ENCODE data around the gene PAX8.
"Not testable (repeated sequence)": the region's sequence is repeated elsewhere in the genome, so short reads cannot be mapped to it uniquely, and the experiment has no call there.

The PAX8 gene

DNA sequence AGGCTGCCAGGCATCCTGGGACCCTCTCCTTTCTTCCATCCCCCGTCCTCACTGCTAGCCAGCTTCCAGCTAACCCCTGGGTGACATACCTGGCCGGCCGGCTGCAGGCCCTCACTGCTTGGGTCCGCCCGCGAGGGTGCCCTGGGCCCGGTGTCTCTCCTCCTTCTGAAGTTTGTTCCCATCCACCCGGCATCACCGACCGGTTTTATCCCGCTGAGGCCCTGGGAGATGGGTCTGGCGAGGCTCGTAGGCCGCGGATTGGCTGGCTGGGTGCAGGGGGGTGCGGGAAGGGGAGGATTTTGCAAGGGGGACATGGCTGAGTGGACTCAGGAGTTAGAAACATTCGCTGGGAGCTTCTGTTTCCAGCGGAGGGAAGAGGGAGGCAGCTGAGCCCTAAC is at the start of gene PAX8:
TSS of gene PAX8 (minus strand) at position 180 of the 398 bp plus-strand sequence. CDS start 527 bp downstream, outside the sequence.
- no peak for DNase-seq

DNA sequence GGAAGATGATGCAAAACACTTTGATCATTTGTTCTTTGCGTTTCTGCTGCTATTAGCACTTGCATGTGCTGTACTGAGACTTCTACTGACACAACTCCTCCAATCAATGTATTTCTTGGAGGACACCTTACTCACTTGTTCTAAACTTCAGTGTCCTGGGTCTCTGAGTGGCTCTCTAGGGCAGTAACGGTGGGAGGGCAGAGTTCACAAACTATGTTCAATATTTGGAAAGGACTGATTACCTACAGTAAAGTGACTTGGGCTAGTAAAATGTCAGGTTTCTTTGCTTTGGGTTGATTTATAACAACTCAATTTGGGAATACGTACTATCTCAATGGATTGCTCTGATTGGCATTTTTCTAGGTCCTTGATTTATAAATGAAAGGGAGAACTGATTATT is 49.3 kb upstream of the PAX8 start:
- DNase-seq: no peak

DNA sequence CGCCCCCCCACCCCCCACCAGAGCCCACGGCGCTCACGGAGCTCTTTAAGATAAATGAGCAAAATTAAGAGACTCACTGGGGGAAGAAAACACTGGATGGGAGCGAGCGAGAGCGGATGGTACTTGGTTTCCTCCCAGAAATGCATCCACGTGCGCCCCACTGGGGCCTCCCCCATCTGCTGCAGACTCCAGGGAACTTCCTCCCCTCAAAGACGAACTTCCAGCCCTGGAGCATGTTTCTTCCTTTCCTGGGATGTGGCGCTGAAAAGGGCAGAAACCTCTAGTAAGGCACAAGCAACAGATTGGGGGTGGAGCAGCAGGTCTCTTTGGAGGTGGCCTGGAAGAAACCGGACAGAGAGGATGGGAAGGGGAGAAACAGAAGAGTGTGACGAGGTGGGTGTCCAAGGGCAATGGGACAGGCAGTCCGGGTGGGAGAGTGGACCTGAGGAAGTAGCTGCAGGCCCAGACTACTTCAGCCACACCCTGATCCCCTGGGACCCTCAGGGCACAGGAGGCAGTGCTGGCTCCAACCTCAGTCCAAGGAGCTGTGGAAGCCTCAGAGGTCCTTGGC is 46.5 kb upstream of the PAX8 start:
- DNase-seq: not testable (repeated sequence)

DNA sequence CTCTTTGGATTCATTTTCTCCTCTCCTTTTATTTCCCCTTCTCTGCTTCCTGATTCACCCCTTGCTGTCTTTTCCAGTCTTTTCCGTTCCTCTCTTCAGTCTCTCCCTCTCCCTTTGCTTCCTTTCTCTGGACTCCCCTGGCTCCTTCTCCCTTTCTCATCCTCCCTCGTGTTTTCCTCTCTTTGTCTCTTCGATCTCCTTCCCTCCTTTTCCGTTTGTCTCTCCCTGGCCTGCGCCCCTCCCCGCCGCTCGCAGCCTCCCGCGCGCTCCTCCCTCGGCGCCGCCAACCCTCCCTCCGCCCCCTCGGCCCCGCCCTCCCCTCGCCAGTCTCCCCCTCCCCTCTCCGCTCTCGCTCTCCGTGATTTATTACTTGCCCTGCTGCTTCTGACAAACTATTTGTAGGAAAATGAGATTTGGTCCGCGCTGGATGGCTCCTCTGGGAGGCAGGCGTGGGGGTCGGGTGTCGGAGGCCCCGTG is 46.0 kb upstream of the PAX8 start:
- peak; percentile 80 for DNase-seq

DNA sequence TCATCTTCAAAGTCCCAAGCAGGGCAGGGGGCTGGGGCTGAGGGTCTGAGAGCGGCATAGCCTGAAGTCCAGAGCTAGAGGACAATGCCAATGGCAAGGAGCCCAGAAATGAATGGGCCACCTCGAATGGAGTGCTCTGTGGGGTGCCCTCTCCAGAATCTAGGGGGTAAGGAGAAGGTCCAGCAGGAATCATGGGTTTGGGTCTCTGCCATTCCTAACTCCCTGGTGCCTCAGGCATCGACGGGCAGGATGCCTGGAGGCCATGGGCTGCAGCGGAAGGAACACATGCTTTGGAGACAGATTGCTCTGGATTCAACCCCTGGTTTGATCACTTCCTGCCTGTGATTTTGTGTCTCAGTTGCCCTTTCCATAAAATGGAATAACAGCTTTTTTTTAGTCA is 44.4 kb upstream of the PAX8 start:
- DNase-seq: not testable (repeated sequence)

DNA sequence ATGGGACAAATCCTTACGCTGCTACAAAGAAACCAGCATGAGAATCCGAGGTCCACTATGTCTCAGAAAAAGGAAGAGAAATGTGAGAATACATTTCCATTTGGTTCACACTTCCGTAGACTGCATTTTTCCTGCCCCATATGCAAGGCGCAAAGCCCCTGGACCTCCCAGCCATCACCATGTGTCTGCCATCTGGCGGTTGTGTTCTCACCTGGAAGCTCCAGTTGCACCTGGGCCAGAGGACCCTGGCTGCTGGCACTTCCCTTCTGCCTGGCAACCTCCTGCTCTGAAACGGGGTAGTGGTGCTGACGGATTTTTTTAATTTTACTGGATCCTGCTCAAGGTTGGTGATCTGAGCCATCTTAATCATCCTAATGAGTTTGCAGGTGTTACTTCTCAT is 41.4 kb upstream of the PAX8 start:
- not testable (repeated sequence) for DNase-seq

DNA sequence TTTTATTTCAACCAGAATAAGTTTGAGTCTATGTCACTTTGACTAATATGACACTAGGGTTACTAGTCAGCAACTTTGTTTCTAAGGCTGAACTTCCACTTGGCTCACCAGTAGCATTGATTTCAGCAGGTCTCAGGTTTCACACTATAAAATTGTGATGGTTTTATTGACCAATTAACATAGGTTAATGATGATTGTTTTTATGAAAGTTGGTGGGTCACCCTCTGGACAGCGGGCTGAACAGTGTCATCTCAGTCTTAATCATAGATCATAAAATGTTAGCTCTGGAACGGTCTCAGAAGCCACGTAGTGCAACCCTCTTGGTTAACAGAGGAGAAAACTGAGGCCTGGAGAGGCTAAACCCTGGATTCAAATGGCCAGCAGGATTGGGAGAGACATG is 40.2 kb upstream of the PAX8 start:
- not testable (repeated sequence) for DNase-seq

DNA sequence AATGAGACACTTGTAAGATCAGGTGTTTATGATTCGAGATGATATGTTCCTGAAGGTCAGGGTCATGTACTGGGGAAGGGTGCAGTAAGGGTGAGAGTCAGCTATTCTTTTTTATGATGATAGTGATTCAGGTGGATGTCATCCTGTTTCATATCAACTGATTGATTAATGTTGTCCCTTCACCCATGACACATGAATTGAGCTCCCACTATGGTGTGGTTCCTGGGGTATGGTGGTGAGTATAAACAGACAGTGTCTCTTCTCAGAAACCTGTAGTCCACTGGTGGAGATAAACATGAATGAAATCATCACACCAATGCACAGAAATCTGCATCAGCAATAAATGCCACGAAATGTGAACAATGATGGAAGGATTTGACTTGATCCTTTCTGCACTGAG is 37.4 kb upstream of the PAX8 start:
- DNase-seq: no peak

DNA sequence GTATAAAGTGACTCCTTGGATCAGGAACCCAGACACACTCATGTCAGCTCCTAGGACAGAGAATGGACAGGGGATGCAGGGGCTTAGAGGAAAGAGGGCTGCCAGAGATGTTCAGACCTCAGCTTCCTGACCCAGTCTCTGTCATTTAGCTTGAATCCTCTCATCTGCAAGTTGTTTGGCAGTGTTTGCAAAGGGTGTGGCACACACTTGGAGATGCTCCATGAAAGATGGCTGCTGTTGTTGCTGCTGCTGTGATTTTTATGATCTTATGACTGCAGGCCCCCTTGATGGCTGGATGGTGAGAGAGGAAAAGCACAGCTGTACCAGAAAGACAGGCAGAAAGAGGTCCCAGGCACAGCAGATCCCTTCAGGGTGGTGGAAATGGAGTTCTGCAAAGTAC is 35.9 kb upstream of the PAX8 start:
- DNase-seq: not testable (repeated sequence)

DNA sequence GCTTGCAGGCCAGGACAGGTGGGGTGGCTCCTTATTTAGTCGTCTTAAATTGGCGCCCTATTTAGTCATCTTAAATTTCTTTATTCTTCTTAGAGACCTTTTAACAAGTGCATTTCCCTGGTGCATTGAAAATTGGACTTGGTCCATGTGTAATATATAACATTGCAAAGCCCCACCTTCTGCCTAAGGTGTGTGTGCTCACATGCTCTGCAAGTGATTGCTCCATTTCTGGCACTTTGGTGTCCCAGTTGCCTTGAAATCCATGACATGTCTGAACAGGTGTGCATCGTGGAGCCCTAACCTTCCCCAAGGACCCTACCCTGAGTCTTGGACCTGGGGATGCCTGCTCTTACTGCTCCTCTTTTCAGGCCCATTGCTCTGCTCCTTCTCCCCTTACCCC is 35.5 kb upstream of the PAX8 start:
- not testable (repeated sequence) for DNase-seq

DNA sequence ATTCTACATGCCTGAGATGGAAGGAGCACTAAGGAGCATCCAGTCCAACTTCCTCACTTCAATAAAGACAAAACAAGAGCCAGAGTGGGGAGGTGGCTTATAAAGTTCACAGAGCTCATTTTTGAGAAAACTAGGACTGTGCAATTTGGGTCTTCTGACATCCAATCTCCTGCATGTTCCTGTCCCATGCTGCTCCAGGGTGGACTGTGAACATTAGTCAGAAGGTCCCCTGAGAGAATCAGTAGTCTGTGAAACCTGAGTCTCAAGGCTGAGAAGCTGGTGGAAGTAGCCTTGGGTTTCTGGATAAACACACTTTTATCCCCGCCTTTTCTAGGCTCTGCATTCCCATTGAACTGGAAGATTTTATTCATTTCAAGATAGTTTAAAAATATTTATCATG is 33.1 kb upstream of the PAX8 start:
- not testable (repeated sequence) for DNase-seq

DNA sequence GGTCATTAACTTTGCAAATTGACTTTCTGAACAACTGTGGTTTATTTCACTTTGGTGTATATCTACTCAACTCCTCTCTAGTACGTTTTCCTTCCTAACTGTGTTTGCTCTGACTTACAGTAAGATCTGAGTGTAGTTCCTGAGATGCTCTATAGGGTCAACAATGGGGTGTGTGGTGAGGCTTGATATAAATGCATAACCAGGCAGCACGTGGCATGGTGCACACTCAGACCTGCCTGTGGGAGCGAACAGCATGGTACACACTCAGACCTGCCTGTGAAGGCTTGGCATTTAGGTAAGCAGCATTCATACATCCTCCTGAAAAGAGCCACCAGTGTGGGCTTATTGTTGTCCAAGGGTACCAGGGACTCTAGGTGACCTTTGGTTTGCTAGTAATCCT is 32.5 kb upstream of the PAX8 start:
- not testable (repeated sequence) for DNase-seq

DNA sequence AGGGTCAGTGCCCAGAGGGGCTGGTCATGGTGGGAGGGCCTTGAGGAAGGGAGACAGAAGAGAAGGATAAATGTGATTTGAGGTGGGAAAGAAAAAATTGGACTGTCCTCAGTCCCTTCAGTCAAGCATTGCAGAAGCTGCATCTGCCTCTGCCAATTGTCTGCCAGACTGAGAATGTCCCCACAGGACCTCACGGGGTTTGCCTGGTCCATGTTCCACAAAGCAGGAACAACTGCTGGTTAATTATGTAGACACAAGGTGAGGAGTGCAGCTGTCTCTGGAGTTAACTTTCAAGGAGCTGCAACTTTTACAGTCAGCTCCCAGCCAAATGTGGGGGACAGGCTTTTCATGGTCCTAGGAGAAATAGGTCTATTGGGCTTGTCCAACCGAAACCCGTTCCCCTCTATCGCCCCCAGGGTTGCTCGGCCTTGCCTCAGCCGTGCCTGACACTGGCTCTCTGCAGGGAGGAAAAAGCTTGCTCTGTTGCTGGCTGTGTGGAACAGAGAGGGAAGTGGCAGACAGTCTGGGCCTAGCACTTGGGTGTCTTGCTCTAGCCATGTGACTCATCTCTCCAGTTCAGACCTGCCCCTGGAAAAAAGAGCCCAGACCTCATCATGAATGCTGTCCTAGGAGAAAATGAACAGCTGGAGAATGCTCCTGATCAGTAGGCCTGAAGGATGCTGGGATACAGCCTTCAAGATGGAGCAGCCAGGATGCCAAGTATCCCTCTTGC is 31.1 kb upstream of the PAX8 start:
- DNase-seq: no peak

DNA sequence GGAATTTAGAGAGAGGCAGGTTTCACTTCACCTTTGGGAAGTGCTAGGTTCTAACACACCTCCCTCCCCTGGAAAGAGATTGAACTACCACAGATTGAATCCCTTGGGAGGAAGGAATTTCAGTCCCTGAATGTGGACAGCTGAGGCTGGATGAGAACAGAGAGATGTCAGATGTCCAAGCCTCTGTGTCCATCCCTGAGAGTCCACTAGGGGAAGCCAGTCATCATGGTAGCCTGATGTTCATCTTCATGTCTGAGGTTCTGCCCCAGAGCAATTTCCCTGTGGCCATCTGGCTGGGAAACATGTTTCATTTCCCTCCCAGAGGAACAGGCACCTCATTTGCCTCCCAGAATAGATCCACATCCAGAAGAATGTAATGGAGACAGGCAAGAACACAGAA is 30.1 kb upstream of the PAX8 start:
- DNase-seq: not testable (repeated sequence)

DNA sequence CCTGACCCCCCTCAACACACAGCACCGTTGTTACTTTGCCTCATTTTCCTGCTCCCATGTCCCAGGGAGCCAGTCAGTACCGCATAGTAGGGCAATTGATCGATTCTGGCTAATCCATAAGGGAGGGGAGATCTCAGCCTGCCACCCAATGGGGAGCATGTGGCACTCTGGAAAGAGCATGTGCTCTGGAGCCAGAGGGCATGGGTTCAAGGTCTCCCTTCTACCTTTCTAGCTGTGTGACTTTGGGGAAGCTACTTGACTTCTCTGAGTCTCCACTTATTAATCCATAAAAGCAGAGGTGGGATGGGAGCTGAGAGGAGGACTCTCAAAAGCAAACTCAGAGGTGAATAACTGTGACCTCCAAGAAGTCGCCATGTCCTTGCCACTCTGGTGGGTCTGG is 27.5 kb upstream of the PAX8 start:
- DNase-seq: not testable (repeated sequence)

DNA sequence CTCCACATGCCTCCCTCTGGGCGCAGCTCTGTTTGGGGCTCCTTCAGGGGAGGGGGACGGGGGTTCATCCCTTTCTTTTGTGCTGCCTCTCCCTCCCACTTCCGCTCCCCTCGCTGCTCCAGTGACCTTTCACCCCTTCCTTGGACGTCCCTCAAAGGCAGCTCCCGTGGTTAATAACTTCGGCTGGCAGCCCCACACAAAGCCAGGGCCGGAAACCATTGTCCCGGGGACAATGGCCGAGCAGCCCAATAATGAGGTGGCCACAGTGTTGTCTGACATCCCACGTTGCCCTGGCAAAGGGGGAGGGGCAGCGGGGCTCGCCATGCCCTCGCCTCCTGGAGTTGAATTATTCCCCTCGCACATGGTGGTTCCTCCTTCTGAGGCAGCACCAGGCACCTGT is 27.0 kb upstream of the PAX8 start:
- not testable (repeated sequence) for DNase-seq

DNA sequence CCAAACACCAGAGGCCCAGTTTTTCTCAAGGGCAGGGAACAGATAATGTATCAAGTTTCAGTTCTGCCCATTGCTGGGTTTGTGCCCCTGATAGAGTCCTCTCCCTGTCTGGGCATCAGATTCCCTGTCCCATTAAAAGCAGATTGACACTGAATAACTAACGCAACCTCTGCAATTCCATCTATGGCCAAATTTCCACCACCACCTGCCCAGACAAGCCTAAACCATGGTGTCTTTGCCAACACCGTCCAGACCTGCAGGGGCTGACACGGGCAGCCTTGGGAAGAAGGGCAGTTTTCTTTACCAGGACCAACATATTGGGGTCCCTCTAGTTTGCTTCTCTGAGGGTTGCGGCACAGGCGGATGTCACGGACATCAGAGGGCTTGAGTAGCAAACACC is 26.4 kb upstream of the PAX8 start:
- DNase-seq: no peak

DNA sequence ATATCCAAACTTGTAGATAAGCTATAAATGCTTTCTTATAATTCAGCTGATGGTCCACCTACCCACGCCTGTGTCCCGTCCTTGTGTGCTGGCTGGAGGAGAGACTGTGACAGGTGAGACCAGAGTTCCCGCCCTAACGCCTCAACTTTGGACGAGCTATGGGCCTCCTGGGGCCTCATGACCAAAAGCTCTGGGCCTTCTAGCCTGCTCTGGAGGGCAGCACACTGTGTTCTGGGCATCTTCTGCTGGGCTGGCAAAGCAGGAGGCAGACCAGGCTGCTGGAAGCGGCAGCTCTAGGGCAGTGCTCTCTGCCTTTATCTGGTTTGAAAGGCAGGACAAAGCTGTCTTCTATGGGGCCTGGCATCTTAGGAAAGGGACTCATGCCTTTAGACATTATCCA is 26.0 kb upstream of the PAX8 start:
- DNase-seq: no peak

DNA sequence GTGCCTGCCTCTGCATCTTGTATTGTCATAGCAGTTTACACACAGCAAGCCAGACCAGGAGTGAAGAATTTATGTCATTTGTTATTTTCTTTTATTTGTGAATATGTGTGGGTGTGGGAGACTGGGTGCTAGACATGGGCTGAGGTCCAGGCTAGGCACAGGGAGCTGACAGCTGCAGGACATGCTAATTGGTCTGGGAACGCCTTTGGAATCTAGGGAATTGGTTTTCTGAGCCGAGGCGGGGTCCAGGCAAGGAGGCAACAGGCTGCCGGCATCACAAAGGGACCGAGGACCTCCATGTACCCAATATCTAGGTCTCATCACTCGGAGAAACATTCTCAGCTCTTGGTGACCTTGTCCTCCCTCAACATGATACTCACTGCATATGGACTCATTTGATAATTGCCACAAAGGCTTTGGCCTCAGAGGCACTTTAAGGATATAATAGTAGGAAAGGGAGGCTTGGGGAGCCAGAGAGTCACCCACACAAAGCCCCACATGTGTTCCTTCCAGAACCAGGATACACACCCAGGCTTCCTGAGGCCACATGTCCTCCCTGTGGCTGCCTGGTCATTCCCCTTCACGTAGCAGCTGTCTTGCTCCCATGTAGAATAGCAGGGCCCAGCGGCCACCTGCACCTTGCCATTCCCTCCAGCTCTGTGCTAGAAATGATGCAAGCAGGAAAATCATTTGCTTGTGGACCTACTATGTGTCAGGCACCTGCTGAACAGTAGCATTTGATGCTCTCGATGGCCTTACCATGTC is 23.7 kb upstream of the PAX8 start:
- not testable (repeated sequence) for DNase-seq

DNA sequence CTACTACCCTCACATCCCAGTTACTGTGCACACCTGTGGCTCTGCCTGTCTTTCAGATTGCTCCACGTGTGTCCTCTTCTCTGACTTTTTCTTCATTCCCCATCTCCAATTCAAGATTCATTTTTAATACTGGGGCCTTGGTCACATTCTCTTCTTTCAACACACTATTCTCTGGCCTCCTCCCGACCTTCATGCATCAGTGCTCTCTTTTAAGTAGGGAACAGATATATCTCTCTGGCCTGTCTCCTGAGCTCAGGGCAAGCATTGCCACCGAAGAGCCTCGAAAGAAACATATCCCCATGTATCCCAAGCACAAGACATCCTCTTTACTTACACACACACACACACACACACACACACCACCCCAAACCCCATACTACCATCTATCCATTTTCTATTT is 21.6 kb upstream of the PAX8 start:
- DNase-seq: no peak

DNA sequence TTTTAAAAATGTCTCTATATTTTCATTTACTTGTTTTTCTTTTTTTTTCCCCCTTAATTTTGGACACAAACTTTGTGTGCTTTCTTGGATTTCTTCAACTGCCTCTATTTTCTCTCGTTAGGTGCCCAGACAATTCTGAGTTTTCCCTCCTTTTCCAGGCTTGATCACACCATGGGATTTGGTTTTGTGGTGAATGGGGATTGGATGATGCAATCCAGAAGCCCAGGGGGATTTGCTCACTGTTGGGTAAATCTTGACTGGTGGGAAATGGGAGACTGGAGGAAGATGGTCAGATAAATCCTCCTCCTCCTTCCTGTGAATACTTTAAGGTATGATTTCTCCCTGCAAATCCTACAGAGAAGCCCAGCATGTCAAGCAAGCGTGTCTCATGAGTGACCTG is 19.5 kb upstream of the PAX8 start:
- DNase-seq: no peak

DNA sequence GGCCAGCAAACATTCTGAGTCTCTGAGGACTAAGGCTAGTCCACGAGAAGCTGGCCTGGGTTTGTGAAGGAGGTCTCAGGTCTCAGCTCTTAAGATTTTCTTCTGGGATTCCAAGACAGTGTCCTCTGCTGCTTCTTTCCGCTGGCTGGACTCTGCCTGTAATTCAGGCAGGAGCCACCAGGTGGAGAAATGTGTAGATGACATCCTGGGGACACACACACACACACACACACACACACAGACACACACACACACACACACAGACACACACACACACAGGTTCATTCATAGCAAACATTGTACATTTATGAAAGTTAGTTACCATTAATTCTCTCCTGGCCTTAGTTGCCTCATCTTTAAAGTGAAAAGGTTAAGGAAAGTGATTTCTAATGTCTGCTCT is 18.9 kb upstream of the PAX8 start:
- DNase-seq: not testable (repeated sequence)

DNA sequence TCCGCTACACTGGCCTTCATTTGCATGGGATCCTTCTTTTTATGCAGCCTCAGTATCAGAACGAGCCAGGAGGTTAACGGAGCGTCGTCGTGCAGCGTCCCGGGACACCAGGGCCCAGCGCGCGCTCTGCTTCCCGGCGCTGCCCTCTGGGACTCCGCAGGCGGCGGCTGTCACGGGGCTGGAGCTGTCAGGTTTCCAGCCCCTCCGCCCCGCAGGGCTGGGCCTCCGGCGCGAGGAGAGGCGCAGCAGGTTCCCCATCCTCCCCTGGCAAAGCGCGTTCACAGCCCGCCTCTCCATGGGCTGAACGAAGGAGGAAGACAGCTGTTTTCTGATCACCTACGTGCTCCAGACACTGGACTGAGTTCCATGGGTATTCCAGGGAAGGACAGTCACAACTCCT is 12.5 kb upstream of the PAX8 start:
- DNase-seq: no peak

DNA sequence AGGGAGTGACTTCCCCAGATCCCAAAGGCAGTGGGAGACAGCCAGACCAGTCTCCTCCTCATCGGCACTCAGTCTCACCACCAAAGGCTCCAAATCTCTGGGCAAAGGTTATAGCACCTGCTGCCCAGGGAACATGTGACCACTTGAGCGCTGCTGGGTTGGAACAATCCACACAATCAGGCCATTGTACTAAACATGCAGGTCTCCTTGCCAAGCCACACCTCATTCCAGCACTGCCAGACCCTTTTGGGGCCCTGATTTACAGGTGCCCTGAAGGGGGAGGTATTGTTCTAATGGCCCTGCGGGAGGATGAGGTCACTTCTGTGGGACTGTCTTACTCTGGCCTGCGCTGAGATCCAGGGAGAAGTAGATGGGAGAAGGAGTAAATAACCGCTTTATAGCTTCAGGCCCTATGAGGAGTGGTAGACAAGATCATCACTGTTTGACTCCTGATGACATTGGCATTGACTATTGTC is 10.0 kb upstream of the PAX8 start:
- not testable (repeated sequence) for DNase-seq
